Measurements from ENCODE around the gene NACC2.

DNA sequence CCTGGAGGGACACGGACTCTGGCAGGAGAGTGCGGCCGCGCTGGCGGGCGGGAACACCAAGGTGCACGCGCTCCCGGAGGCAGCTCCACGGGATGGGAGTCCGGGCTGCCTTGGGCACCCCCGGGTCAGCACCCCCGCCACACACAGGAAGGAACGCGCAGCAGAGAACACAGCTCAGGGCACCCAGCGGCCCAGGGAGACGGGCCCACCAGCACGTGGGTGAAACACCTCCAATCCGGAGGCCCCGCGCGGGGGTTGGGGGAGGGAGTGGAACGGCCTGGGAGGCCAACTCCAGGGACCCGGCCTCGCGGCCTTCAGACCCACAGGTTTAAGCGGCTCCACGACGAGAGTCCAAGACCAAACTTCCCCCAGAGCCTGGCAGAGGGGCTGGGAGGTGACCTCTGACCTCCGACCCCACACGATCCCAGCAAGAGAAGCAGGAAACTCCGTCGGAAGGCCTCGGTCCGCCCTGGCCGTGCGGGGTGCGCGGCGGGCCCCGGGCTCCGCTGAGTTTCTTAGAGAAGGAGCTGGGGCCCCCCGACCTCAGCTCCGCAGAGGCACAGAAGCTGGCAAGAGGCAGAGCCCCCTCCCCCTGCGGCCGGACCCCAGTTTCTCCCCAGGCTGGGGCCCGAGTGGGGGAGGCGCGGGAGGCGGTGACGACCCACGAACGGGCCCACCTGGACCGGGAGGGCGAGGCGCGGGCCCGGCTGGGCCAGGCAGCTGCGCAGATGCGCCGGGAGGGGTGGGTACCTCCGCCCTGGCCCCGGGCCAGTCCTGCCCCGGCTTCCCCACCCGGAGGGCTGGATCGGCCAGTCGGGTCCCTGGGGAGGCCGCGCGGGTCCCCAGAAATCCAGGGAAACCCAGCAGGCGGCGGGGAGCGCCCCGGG, 851 bp downstream of the NACC2 start:
- TF ChIP-seq, protein P1, sequence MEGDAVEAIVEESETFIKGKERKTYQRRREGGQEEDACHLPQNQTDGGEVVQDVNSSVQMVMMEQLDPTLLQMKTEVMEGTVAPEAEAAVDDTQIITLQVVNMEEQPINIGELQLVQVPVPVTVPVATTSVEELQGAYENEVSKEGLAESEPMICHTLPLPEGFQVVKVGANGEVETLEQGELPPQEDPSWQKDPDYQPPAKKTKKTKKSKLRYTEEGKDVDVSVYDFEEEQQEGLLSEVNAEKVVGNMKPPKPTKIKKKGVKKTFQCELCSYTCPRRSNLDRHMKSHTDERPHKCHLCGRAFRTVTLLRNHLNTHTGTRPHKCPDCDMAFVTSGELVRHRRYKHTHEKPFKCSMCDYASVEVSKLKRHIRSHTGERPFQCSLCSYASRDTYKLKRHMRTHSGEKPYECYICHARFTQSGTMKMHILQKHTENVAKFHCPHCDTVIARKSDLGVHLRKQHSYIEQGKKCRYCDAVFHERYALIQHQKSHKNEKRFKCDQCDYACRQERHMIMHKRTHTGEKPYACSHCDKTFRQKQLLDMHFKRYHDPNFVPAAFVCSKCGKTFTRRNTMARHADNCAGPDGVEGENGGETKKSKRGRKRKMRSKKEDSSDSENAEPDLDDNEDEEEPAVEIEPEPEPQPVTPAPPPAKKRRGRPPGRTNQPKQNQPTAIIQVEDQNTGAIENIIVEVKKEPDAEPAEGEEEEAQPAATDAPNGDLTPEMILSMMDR (IDR thresholded peaks at IDR 0.05 in 4 of 5, conservative IDR thresholded peaks at IDR 0.05 in 1 of 5), result peak in 2 of 5 experiments; percentile 24 to 27
- TF ChIP-seq POLR2A (IDR thresholded peaks at IDR 0.05), result peak; percentile 78 to 86

Data from gastrocnemius medialis (tissue), 4 donors.